Epithelial cell of esophagus (primary cell): Measurements from ENCODE around the gene JRKL.
A peak's percentile ranks its signal among the peaks of the same experiment; 100 is the strongest.

Source experiments
- DNase-seq: peaks from one replicate; pipeline ENCODE4 v3.0.0; 2010; ENCODE audit warnings: low read depth
- H3K4me3 ChIP-seq: 2 replicates; pipeline ENCODE4 v1.5.1; 2011; ENCODE audit warnings: mild to moderate bottlenecking, low read length, control low read depth
- CTCF ChIP-seq: IDR thresholded peaks from 2 replicates; pipeline ENCODE4 v1.5.1; 2011; ENCODE audit warnings: low read depth, mild to moderate bottlenecking, low read length, control low read depth, inconsistent platforms; ENCODE audit not compliant: insufficient read depth; ENCODE audit errors: missing control alignments

The JRKL gene

GRCh38 chr11:96389720-96390487 lies at the start of gene JRKL, which contains the start of gene CCDC82:
JRKL (plus strand) TSS chr11:96390013; CDS start chr11:96390650, 637 bp downstream.
CCDC82 (minus strand) TSS chr11:96389912; CDS start chr11:96384747, 5,165 bp downstream.
- no peak for TF ChIP-seq CTCF
- H3K4me3 ChIP-seq, result peak within 1 kb of the TSS; percentile 88
- DNase-seq, result peak; percentile 98

- no peak for DNase-seq
- no peak for TF ChIP-seq CTCF
- H3K4me3 ChIP-seq, result peak overlapping the region; percentile 93
Measured at GRCh38 chr11:96340555-96340885, 49.3 kb upstream of the JRKL start.

GRCh38 chr11:96341211-96342013 lies 48.4 kb upstream of the JRKL start:
- peak overlapping the region; percentile 93 for H3K4me3 ChIP-seq
- TF ChIP-seq CTCF, result peak; percentile 27
- peak; percentile 39 for DNase-seq

GRCh38 chr11:96342014-96342960 lies 47.5 kb upstream of the JRKL start:
- H3K4me3 ChIP-seq, result peak overlapping the region; percentile 93
- no peak for TF ChIP-seq CTCF
- DNase-seq, result no peak

GRCh38 chr11:96342961-96343711 lies 46.7 kb upstream of the JRKL start, which contains the start of gene MAML2:
MAML2 (minus strand) TSS chr11:96343195; CDS start chr11:96341895, 1,300 bp downstream.
- peak within 1 kb of the TSS; percentile 93 for H3K4me3 ChIP-seq
- DNase-seq, result peak; percentile 94
- peak; percentile 89 for TF ChIP-seq CTCF

GRCh38 chr11:96356848-96357247 lies 33.0 kb upstream of the JRKL start:
- no peak for DNase-seq
- no peak for TF ChIP-seq CTCF
- H3K4me3 ChIP-seq, result no peak overlapping the region
